GM21360 (cell line): Measurements from ENCODE around the gene TFAP2C.

Experiments
- ATAC-seq: cut with Tn5 transposase; IDR thresholded peaks from one replicate; pipeline ENCODE4 v1.9.1; 2021; ENCODE audit warnings: mild to moderate bottlenecking, moderate library complexity; ENCODE audit not compliant: unreplicated experiment

TFAP2C gene

DNA sequence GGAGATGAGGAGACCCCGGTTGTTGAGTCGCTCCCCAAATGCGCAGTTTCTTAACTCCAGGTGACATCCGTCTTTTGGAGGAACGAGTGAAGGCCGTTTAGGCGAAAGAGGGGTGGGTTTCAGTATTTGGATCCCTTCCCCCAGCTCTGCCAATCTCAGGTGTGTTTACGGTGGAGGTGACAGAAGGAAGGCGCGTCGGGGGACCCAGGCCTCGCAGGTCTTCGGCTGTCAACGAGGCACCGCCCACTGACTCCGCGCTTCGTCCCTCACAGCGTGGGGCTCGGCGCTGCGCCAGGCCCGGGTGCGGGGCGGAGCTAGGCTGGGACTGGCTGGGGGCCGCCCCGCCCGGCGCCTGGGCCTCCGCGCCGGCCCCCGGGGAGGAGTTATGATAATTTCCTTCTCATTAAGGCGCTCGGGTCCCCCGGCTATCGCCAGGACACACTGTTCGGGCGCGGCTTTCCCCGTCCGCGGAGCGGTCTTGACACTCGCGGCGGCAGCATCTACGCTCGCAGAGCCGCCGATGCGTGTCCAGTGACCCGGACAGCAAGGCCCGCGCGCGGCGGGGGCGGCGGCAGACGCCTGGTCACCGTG, at the start of gene TFAP2C:
TSS of gene TFAP2C (plus strand) at position 434 of the 591 bp plus-strand sequence. CDS start 239 bp downstream, outside the sequence.
- no peak for ATAC-seq

DNA sequence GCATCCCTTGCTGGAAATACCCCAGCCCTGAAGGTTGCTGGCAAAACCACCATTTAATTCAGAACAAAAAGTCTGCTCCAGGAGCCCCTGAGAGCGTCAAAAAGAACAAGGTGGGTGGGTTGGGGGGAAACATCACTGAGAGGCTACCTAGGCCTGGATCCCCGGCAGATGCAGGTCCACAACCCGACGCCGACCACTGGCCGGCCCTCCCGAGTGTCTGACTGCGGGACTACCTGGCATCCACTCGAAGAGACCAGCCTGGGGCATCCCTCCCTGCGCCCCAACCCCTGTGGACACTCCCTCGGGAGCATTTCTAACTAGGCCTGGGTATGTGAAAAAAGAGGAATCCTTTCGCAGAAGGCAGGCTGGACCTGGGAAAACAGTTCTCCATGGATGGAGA, 48.9 kb upstream of the TFAP2C start:
- ATAC-seq, result no peak

DNA sequence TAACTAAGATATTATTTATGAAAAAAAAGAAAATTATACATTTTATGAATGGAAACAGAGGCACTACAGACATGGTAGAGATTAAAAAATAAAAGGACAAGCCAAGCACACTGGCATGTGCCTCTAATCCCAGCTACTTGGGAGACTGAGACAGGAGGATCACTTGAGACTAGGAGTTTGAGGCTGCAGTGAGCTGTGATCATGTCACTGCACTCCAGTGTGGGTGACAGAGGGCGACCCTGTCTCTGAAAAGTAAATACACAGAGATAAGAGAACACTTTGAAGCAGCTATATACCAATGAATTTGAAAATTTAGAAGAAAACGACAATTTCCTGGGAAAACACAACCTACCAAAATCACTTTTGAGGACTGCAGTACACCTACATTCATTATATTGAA, 47.4 kb upstream of the TFAP2C start:
- ATAC-seq, result no peak

DNA sequence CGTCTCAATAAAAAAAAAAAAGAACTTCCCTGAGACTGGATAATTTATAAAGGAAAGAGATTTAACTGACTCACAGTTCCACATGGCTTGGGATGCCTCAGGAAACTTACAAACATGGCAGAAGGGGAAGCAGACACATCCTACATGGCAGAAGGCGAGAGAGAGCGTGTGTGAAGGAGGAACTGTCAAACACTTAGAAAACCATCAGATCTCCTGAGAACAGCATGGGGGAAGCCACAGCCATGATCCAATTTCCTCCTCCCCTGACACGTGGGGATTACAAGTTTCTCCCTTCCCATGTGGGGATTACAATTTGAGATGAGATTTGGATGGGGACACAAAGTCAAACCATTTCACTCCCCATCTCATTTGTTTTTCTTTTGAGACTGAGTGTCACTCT, 46.6 kb upstream of the TFAP2C start:
- no peak for ATAC-seq

DNA sequence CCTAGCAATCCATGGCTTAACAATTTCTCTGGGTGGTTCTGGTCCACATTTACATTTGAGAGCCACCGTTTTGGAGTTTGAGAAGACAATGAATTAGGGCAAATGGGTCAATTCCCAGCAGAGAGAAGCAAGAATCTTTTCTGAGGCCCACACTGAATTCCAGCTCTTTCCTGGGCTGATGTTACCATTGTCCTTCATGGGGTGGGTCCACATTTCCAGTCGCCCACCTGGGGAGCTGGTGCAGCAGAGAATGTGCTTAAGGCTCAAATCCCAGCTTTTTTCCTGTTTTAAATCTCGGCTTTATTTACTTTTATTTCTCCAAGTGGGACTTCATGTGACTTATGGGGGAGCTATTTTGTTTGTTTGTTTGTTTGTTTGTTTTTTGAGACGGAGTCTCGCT, 44.2 kb upstream of the TFAP2C start:
- ATAC-seq, result no peak

DNA sequence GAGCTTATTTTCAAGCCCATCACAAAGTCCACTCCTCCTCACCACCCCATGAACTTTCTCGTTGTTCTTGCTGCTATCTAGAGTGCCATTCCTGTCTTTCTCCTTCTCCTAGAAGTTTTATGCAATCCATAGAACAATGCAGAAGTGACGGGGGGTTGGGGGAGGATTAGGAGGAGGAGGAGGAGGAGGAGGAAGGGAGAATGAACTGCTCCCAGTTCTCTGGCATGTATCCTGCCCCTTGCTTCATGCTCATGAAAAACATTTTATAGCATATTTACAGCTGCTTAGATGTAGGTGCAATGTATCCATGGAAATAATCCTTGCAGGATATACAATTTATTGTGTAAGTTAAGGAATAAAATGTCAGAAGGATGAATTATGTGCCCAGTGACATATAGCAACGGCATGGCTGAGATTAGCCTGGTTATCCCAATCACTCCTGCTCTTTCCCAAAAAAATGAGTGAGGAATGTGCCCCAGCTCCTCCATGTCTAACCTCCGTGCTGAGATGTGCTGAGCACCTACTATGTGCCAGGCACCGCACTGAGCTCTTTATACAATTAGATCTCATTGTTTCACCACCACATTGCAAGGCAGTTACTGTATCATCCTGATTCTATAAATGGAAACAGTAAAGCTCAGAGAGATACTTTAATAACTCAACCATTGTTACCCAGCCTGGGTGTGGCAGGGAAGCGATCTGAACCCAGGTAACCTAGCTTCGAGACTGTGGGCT, 41.6 kb upstream of the TFAP2C start:
- no peak for ATAC-seq

DNA sequence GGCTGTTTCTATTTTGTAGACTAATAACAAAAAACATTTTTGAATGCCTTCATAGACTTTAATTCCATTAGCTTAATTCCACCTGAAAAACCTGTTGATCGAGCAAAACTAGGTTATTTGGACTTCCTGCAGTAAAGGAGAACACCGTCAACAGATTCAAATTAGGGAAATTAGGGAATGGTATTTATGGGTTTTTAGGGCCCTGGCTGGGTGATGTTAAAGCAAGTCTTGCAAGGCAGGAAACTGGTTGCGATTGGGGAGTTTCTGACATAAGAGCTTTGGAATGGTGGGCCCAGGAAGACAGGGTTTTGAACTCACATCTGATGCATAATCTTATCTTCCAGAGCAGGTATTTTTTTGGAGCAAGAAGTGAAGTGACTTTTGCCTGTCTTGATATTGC, 40.1 kb upstream of the TFAP2C start:
- no peak for ATAC-seq

DNA sequence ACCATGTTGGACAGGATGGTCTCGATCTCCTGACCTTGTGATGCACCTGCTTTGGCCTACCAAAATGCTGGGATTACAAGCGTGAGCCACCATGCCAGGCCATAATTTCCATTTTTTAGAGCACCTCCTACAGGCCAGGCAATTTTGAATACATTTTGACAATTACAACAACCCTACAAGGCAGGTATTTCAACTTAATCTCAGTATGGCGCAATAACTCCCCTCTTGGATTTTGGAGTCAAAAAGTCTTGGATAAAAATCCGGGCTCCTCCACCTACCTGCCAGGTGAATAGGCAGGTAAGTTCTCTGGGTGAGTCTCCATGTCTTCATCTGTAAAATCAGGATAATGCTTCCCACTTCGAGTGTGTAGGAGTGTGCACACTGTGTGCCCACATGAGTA, 39.5 kb upstream of the TFAP2C start:
- ATAC-seq, result no peak

DNA sequence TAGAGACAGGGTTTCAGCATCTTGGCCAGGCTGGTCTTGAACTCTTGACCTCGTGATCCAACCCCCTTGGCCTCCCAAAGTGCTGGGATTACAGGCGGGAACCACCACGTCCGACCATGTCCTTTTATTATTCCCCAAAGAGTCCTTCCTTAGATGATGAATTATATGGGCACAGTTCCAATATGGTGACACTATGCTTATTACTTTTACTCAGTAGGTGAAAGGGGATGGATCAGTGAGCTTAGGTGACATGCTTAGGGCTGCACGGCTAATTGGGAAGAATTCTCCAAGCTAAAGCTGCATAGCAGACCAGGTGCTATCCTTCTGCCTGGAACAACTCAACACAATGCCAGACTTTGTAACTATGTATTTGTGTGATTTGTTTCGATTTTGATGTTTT, 38.2 kb upstream of the TFAP2C start:
- no peak for ATAC-seq

DNA sequence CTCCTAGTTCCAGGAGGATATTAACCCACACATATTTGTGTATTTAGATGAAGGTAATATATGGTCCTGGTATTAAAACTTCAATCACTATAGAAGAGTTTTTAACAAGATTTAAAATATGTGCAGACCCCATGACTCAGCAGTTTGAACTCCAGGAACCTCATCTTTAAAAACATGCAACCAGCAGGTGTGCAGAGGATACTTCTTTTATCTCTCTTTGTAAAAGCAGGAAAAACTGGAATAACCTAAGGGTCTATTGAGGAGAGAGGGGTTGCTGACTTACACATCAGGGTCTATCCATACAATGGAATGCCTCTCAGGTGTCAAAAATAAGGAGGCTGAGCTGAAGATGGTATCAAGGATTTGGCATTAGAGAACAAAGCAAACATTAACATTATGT, 36.9 kb upstream of the TFAP2C start:
- no peak for ATAC-seq

DNA sequence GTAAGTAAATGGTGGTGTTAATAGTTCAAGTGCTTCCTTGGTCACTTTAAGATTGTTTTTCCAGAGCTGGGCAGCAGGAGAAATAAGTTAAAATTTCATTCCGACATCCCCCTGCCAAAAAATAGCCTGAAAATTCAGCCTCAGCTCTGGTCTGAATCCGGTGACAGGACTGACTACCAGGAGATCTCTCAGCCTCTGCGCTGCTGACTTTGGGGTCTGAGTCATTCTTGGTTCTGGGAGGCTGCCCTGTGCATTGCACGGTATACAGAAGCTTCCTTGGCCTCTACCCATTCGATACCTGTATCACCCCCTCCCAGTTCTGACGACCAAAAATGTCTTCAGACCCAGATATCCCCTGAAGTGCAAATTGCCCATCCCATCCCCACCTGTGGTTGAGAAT, 36.3 kb upstream of the TFAP2C start:
- ATAC-seq, result no peak

DNA sequence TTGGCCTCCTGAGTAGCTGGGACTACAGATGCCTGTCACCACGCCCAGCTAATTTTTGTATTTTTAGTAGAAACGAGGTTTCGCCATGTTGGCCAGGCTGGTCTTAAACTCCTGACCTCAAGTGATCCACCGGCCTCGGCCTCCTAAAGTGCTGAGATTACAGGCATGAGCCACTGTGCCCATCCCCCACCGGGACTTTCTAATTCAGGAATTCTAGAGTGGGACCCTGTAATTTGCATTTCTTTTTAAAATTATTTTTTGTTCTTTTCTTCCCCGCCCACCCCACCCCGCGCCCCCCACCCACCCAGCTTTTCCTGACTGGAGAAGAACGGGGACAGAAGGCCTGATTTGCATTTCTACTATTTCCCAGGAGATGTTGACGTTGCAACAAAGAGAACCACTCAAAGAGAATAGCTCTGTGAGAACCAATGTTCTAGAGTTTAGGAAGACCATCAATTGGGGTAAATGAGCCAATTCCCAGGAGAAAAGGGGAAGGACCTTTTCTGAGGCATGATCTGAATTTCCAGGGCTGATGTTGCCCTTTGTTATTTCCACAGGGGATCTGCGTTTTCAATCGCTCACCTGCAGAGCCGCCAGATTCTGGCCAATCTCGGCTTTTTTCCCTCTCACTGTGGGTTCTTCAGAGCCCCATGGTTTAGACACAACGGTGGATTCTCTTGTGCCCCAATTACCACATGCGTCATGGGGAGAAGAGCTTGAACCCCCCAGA, 33.2 kb upstream of the TFAP2C start:
- ATAC-seq, result no peak

DNA sequence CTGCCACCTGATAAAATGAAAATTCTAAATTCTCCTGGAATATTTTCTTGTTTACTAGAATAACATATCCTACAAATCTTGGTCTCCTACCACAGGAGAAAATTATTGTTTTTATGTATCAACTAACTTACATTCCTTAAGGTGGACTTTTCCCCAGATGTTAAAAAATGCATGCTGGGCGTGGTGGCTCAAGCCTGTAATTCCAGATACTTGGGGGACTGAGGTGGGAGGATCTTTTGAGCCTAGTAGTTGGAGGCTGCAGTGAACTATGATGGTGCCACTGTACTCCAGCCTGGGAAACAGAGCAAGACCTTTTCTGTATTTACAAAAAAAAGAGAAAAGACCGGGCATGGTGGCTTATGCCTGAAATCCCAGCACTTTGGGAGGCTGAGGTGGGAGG, 27.9 kb upstream of the TFAP2C start:
- ATAC-seq, result no peak

DNA sequence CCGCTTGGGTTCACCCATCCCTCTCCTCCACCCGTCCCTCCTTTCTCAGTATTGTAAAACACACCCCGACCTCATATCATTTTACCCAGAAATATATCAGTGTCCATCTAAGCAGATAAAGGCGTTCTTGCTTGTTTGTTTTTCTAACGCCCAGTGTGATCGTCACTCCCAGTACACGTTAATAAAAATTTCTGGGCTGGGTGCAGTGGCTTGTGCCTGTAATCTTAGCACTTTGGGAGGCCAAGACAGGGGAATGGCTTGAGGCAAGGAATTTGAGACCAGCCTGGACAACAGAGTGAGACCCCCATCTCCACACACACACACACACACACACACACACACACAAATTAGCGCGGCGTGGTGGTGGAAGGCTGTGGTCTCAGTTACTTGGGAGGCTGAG, 24.4 kb upstream of the TFAP2C start:
- no peak for ATAC-seq

DNA sequence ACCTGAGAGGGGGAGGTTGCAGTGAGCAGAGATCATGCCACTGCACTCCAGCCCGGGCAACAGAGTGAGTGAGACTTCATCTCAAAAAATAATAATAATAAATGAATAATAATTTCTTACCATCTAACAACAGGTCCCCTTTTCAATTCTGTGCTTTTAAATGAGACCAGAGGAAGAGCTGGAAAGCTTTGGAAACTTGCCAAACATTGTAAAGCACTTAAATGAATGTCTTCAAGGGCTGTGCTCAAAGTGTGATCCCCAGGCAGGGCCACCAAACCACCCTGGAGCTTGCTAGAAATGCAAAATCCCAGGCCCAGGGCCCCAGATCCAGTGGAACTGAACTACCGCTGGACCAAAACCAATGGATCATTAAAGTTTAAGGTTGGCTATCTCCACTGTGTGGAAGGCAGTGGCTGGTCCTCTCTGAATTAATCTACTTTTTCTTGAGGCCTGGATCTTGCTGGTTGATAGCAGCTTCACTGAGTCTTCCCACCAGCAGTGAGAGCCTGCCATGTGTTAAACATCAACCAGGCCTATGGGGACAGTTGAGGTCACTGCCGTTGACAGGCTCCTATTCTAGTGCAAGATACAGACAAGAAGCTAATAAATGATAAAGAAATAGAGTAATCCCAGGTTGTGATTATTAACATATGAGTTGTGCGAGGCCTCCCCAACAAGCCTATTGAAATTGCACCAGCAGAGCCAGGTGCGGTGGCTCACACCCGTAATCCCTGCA, 23.7 kb upstream of the TFAP2C start:
- ATAC-seq, result no peak

DNA sequence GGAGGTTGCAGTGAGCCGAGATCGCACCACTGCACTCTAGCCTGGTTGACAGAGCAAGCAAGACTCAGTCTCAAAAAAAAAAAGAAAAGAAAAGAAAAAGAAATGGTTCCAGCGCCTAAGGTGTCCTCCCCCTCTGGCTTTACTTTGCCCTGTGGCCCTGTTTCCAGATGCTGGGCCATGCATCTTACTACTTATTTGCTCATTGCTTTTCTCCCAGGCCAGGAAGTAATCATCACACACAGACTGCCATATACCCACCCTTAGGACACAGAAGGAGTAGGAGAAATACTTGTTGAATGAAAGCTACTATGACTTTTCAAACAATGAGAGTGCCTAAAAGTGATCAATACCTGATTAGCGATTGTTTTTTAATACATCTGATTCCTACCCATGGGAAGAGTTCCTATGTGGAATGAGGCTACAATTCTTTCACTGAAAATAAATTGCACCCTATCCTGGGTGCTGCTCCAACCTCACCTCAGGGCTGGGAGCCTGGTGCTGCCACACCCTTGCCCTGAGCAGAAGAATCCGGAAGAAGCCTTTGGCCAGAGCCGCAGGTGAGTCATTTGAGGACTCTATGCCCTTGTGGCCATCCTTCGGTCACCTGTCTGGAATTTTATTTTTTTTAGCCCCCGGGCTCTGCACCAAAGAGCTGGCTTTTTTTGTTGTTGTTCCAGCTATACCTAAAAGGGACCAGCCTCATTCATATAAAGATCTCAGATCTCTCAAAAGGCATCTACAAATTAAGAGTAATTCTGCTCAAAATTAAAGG, 22.7 kb upstream of the TFAP2C start:
- ATAC-seq, result no peak

DNA sequence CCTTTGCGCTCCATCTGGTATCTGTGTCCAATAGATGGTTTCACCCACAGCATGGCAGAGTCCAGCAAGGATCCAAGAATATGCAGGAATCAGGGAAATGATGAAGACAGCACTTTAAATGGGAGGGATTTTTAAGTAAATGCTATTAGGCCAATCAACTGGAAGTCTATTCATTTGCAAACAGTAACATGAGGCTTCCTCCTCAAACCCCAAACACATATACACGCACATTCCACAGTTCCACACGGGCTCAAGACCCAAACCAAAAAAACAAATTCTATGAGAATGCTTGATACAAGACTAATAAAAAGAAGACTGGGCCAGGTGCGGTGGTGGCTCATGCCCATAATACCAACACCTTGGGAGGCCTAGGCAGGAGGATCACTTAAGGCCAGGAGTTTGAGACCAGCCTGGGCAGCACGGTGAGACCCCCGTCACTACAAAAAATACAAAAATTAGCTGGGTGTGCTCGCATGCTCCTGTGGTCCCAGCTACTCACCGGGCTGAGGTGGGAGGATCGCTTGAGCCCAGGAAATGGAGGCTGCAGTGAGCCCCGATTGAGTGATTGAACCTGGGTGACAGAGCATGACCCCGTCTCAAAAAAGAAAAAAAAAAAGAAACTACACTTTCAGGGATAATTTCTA, 21.9 kb upstream of the TFAP2C start:
- no peak for ATAC-seq

DNA sequence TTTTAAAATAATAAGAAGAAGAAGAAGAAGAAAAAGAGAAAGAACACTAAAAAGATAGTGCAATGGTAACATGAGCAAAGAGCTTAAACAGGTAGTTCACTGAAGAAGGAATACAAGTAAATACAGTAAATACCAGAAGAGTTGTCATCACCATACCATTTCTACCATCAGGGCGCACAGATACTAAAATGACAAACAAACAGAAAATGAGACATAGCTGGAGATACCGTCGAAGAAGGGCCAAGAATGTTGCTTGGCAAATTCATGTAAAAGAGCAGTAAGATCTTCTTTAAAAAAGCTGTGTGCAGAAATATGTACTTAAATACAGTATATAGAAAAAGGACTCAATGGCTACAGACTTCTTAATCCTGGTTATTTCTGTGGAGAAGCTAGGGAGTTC, 20.7 kb upstream of the TFAP2C start:
- no peak for ATAC-seq

DNA sequence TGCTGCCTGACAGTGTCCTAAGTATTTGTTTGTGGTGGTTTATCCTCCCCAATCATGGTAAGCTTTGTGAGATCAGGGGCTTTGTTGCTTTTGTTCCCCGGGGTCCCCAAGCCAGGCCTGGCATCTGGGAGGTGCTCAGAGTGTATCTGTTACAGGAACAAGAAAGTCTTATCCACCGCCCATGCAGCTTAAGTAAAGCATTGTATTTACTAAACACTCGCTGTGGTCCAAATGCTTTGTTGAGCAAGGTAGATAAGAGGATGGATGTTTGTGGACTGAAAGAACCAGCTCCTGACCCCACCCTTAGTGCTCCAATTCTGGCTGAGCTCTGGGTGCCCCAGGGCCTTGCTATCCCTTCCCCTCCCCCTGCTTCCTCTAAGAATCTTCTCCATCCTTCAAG, 19.8 kb upstream of the TFAP2C start:
- no peak for ATAC-seq

DNA sequence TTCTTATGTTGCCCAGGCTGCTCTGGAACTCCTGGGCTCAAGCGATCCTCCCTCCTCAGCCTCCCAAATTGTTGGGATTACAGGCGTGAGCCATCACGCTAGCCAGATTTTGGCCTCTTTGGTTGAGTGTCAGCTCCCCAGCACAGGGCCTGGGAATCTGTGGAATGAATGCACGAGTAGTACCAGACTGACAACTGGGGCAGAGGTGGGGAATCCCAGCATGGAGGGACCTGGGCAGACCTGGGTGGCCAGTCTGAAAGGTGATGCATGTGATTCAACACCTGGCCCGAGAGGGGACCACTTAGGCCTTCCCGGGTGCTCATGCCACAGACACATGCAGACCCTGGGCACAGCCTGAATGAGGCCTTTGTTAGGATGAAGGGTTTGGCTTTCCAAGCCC, 19.0 kb upstream of the TFAP2C start:
- ATAC-seq, result no peak
